Fibroblast of lung (primary cell): ENCODE measurements around the gene GREM2.

Experiments
- EZH2 ChIP-seq: IDR thresholded peaks from 2 replicates; pipeline ENCODE4 v1.5.1; 2012; ENCODE audit warnings: low read length, control low read depth, mild to moderate bottlenecking; ENCODE audit errors: missing control alignments
- TF ChIP-seq, protein P1 (sequence below), 2 donors: IDR thresholded peaks in 1 of 2; conservative IDR thresholded peaks in 1 of 2; 1 replicate in 1 of 2; 2 replicates in 1 of 2; pipeline ENCODE4 v1.5.1; 2011 to 2012; ENCODE audit warnings: low read length in 2 of 2, control low read depth in 1 of 2, inconsistent platforms in 1 of 2, low read depth in 1 of 2, mild to moderate bottlenecking in 1 of 2

DNA sequence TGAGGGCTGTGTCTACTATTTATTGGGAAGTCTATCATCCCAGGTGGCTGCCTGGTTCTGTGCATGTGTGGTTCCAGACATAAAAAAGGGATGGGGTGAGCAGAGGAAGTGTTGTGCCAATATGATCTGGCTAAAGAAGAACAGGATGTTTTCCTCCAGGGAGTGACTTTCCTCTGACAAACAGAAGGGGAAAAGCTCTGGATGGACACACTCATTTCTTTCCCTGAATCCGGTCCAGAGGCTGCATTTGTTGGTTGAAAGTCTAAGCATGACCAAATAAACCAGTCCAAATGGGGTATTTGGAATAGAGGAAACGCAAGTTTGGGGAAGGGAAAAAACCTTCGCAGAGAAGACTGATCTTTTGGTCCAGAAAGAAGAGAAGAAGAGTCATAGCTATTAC is 12.7 kb downstream of the GREM2 start:
- no peak for TF ChIP-seq EZH2
- TF ChIP-seq, protein P1, sequence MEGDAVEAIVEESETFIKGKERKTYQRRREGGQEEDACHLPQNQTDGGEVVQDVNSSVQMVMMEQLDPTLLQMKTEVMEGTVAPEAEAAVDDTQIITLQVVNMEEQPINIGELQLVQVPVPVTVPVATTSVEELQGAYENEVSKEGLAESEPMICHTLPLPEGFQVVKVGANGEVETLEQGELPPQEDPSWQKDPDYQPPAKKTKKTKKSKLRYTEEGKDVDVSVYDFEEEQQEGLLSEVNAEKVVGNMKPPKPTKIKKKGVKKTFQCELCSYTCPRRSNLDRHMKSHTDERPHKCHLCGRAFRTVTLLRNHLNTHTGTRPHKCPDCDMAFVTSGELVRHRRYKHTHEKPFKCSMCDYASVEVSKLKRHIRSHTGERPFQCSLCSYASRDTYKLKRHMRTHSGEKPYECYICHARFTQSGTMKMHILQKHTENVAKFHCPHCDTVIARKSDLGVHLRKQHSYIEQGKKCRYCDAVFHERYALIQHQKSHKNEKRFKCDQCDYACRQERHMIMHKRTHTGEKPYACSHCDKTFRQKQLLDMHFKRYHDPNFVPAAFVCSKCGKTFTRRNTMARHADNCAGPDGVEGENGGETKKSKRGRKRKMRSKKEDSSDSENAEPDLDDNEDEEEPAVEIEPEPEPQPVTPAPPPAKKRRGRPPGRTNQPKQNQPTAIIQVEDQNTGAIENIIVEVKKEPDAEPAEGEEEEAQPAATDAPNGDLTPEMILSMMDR (conservative IDR thresholded peaks at IDR 0.05 in 1 of 2, IDR thresholded peaks at IDR 0.05 in 1 of 2; ENCODE audit: low read depth in 1 of 2, low read length in 2 of 2) = no peak
